HFF-Myc (cell line): ENCODE measurements around the gene SLC35G4.

Experiments used
- DNase-seq: peaks from one replicate; pipeline ENCODE4 v3.0.0-alpha.2; 2011; ENCODE audit warnings: low read depth; ENCODE audit errors: extremely low read depth
- H3K4me3 ChIP-seq: replicated peaks from 2 replicates; pipeline ENCODE4 v1.5.1; 2011; ENCODE audit warnings: low read depth, mild to moderate bottlenecking, control low read depth, low read length
- CTCF ChIP-seq: IDR thresholded peaks from 2 replicates; pipeline ENCODE4 v1.5.1; 2012; ENCODE audit warnings: mild to moderate bottlenecking, low read depth, low read length, control low read depth; ENCODE audit errors: missing control alignments

The SLC35G4 gene

GRCh38 chr18:11572201-11572600, 37.2 kb upstream of the SLC35G4 start:
- no peak overlapping the region for H3K4me3 ChIP-seq
- TF ChIP-seq CTCF, result no peak
- DNase-seq, result no peak

- no peak overlapping the region for H3K4me3 ChIP-seq
- no peak for TF ChIP-seq CTCF
- no peak for DNase-seq
Measured at GRCh38 chr18:11574545-11574944, 34.9 kb upstream of the SLC35G4 start.

- no peak overlapping the region for H3K4me3 ChIP-seq
- no peak for TF ChIP-seq CTCF
- no peak for DNase-seq
Measured at GRCh38 chr18:11577271-11578112, 31.9 kb upstream of the SLC35G4 start.

GRCh38 chr18:11578799-11579198, 30.6 kb upstream of the SLC35G4 start:
- TF ChIP-seq CTCF, result no peak
- no peak for DNase-seq
- no peak overlapping the region for H3K4me3 ChIP-seq

GRCh38 chr18:11579916-11580315, 29.5 kb upstream of the SLC35G4 start:
- no peak for DNase-seq
- H3K4me3 ChIP-seq, result no peak overlapping the region
- TF ChIP-seq CTCF, result no peak

- no peak for DNase-seq
- no peak for TF ChIP-seq CTCF
- H3K4me3 ChIP-seq, result no peak overlapping the region
Measured at GRCh38 chr18:11581286-11581685, 28.1 kb upstream of the SLC35G4 start.
